GM18511 (cell line): ENCODE data around the gene USP34.

Experiments used
- ATAC-seq: cut with Tn5 transposase; IDR thresholded peaks from one replicate; pipeline ENCODE4 v1.9.1; 2021; ENCODE audit warnings: mild to moderate bottlenecking, moderate library complexity; ENCODE audit not compliant: unreplicated experiment

USP34 gene

GRCh38 chr2:61376211-61376610 lies 94.7 kb downstream of the USP34 start:
- no peak for ATAC-seq

- ATAC-seq = no peak
Measured at GRCh38 chr2:61371027-61371426, 99.9 kb downstream of the USP34 start.

GRCh38 chr2:61368687-61369665 lies 101.9 kb downstream of the USP34 start:
- ATAC-seq = no peak

GRCh38 chr2:61367177-61367576 lies 103.7 kb downstream of the USP34 start:
- ATAC-seq = no peak

GRCh38 chr2:61363580-61363979 lies 107.3 kb downstream of the USP34 start:
- ATAC-seq = no peak

- no peak for ATAC-seq
Measured at GRCh38 chr2:61362873-61363272, 108.0 kb downstream of the USP34 start.

GRCh38 chr2:61361068-61361467 lies 109.8 kb downstream of the USP34 start:
- no peak for ATAC-seq

GRCh38 chr2:61359058-61359457 lies 111.8 kb downstream of the USP34 start:
- ATAC-seq = no peak

GRCh38 chr2:61357681-61358080 lies 113.2 kb downstream of the USP34 start:
- ATAC-seq = no peak

- no peak for ATAC-seq
Measured at GRCh38 chr2:61356958-61357350, 113.9 kb downstream of the USP34 start.

- ATAC-seq = peak; percentile 56
Measured at GRCh38 chr2:61356261-61356957, 114.5 kb downstream of the USP34 start.

- no peak for ATAC-seq
Measured at GRCh38 chr2:61354543-61355197, 116.2 kb downstream of the USP34 start.

- no peak for ATAC-seq
Measured at GRCh38 chr2:61353909-61354308, 117.0 kb downstream of the USP34 start.

GRCh38 chr2:61350777-61351176 lies 120.1 kb downstream of the USP34 start:
- no peak for ATAC-seq

GRCh38 chr2:61343141-61343540 lies 127.7 kb downstream of the USP34 start:
- no peak for ATAC-seq

GRCh38 chr2:61340242-61340641 lies 130.6 kb downstream of the USP34 start:
- no peak for ATAC-seq

- ATAC-seq = no peak
Measured at GRCh38 chr2:61338447-61338846, 132.4 kb downstream of the USP34 start.

GRCh38 chr2:61335187-61335586 lies 135.7 kb downstream of the USP34 start:
- no peak for ATAC-seq

GRCh38 chr2:61334466-61334865 lies 136.4 kb downstream of the USP34 start:
- ATAC-seq = no peak

- no peak for ATAC-seq
Measured at GRCh38 chr2:61328707-61329251, 142.1 kb downstream of the USP34 start.

GRCh38 chr2:61327173-61327572 lies 143.7 kb downstream of the USP34 start:
- peak; percentile 39 for ATAC-seq
